Activated CD4-positive, alpha-beta T cell treated with anti-CD3 and anti-CD28 coated beads, Interleukin-2, Interleukin-4, amounts not matched to agents 100 ng/mL and 50 ng/mL, durations not matched to agents 16 hours and 8 hours (primary cell): ENCODE results near the gene ENTPD8.

Source experiments
- DNase-seq: peaks from one replicate; pipeline ENCODE4 v3.0.0-alpha.2; 2020; ENCODE audit warnings: low spot score

The ENTPD8 gene

DNA sequence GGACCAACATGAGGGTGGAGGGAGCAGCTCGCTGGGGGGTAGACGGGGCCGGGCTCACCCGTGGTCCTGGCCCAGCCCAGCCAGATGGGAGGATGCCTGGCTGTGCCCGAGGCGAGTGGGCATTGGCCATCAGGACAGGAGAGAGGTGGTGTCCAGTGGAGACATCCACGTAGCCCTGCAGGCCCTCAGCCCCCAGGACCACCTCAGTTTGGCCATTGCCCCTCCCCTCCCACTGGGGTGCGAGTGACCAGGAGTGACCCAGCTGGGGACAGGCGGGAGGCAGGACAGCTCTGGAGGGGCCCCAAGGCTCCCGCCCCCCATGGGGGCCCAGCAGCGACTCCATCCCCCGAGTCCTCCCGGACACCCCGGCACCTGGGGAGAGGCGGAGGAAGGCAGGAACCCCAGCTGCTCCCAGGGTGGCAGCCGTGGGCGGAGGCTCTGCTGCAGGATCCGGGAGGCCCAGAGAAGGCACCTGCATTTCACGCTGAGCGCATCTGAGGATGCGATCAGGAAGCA, 9.7 kb downstream of the ENTPD8 start:
- no peak for DNase-seq

DNA sequence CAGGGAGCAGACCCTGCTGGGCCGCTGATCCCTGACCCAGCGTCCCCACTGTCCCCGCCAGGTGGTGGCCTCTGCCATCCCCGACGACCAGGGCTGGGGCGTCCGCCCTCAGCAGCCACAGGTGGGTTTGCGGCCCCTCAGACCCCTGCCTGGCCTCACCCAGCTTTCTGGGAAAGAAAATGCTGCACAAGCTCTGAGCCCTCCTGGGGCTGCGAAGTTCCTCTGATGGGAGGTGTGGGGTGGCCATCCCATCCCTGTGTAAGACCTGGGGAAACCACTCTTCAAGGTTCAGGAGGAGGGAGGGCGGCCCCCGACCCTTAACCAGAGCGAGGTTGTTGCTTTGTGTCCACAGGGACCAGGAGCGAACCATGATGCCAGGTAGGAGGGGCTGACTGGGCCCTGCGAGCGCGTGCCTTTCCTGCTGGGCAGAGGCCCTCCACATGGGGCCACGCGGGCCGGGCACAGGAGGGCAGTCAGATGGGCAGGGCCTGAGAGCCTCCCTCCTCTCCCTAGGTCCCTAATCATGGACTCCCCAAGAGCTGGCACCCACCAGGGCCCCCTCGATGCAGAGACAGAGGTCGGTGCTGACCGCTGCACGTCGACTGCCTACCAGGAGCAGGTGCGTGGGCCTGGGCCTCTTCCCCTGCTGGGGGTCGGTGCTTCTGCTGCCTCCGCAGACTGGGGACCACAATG, 10.3 kb downstream of the ENTPD8 start:
- no peak for DNase-seq

DNA sequence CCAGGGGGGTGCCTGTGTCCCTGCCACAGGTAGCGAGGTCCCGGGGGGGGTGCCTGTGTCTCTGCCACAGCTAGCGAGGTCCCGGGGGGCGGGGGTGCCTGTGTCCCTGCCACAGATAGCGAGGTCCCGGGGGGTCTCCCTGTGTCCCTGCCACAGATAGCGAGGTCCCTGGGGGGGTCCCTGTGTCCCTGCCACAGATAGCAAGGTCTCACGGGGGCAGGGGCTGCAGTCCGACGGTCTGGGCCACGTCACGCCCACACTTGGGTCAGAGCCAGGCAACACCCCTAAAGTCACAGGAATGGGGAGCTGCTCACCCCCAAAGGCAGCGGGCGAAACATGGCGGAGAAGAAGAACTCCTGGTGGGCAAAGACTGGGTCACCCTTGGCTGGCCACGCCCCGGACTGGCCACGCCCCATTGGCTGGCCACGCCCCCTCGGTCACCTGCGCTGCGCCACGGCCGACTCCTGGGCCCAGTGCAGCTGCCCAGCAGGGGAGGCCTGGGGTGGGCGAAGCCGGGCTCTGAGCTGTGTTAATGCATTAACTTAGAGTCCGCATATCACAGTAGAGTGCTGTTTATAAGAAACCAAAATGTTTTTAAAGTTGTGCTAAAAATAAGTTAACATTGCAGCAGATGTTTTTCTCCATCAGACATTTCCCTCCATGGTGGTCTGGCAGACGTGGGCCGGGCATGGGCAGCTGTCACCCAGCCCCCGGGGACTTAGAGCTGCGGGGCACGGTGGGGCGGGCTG, 11.0 kb downstream of the ENTPD8 start:
- DNase-seq = no peak

DNA sequence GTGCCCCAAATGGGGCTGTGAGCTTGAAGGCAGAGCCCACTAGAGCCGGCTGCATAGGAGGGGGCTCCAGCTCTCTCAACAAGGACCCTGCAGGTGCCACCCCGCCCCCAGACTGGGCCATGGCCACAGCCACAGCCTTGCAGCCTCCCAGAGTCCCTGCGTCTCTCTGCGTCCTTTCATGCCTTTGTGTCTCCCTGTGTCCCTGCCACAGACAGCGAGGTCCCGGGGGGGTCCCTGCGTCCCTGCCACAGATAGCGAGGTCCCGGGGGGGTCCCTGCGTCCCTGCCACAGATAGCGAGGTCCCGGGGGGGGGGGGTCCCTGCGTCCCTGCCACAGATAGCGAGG, 11.6 kb downstream of the ENTPD8 start:
- DNase-seq = no peak

DNA sequence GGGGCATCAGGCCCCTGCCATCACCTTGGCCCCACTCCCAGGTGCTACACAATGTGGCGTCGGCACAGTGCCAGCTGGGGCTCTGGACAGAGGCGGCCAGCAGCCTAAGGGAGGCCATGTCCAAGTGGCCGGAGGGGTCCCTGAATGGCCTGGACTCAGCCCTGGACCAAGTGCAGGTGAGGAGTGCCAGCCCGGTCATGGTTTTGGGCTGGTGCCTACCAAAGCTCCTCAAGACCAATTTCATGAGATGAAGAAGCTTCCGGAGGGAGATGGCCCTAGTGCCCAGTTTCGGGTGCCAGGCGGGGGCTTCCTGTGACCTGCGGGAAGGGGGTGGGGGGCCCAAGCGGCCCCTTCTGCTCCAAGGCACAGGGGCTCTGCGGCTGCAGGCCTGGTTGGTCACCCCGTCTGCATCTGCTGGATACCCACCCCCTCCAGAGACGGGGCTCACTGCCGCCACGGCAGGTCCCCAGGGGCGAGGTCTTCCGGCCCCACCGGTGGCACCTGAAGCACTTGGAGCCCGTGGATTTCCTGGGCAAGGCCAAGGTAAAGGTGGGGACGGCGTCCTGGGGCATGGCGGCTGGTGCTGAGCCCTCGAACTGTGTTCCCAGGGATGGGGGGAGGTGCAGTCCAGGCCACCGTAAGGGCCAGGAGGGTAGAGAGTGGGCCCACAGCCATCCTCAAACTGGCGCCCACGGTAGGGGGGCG, 12.2 kb downstream of the ENTPD8 start:
- no peak for DNase-seq

DNA sequence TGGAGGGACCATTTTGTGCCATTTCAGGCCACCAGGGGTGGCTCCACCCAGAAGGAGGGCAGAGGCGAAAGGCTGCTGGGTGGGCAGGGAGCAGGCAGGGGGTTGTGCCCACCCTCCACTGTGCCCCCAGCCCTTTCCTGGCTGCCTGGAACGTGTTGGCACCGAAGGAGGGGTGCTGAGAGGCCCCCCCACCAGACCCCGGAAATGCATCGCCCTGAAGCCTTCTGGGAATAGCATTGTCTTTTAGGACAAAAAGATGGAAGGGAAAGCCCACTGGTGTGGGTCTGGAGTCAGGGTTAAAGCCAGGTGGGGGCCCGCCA, 12.9 kb downstream of the ENTPD8 start:
- DNase-seq = no peak

DNA sequence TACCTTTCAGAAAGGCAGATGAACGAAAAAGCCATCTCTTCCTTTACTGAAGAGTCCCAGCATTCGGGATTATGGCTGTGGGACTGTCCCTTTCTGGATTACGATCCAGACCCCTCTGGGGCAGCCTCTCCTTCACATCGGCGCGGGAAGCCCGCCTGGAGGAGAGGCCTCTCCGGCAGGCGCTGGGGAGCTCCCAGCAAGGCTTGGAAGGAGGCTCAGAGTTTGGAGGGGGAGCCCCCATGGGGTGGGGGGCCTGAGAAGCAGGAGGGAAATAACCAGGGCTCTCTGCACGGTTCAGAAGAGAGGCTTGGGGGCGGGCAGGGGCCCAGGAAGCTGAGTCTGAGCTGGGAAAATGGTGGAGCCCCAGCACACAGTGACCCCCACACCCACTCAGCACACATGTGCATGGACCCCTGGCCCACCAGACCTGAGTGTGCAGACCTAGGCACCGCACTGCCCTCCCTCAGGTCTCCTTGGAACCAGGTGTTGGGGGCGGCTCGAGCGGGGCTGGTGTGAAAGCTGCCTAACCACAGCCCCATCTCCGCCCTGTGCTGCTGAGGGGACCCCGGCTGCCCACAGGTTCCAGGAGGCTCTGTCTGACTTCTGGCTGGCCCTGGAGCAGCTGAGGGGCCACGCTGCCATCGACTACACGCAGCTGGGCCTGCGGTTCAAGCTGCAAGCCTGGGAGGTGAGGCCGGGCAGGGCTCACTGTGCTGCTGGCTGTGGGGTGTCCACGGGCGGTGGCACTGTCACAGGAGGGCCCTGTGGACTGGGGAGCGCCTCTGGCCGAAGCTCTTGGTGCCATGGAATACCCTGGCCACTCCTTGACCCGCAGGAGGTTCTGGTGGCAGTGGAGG, 13.5 kb downstream of the ENTPD8 start:
- DNase-seq = no peak

DNA sequence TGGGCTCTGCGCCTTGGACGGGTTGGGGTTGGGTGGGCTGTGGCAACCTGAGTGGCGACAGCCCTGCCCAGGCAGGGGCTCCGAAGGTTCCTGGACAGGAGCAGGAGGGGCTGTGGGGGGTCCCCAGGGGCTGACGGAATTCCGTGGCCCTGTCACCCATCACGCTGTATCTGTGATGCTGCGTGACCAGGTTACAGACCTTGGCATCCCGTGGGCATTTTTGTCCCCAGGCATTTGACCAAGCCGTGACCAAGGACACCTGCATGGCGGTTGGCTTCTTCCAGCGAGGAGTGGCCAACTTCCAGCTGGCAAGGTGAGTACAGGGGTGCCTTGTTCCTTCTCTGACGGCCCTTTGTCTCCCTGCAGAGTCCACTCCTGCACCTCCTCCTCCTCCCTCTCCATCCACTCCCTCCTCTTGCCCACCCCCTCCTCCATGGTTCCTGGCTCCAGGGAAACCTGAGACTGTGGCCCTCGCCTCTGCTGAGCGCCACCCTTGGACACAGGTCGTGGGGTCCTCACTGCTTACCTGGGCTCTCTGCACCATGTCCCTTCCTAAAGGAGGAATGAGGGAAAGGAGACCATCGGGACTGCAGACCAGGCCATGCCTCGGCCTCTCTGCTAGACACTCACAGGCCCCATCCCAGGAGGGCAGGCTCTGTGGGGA, 15.0 kb downstream of the ENTPD8 start:
- DNase-seq = no peak

DNA sequence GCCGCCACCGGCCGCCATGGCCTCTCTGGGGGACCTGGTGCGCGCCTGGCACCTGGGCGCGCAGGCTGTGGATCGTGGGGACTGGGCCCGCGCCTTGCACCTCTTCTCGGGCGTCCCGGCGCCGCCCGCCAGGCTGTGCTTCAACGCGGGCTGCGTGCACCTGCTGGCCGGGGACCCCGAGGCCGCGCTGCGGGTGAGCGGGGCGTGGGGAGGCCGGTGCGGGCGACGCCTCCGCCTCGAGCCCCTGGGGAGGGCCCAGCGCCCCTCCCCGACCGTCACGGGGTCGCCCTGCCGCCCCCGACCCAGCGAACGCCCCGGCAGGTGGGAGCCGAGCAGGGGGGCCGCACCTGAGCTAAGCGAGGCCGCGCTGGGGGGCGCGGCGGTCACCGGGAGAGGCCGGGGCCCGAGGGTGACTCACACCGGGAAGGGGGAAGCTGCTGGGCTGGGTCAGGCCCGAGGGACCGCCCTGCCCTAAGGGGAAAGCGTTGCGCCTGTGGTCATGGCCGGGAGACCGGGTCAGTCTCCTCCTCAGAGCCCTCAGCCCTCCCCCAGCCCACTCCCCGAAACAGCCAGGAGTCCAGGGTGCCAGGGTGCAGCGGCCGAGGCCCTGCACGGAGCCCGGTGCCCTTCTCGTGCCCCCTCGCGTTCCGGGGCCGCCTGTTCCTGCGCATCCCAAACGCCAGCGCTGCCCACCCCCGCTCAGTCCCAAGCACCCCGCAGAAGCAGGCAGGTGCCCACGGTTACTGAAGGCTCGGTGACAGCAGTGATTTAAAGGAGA, 17.5 kb downstream of the ENTPD8 start:
- no peak for DNase-seq

DNA sequence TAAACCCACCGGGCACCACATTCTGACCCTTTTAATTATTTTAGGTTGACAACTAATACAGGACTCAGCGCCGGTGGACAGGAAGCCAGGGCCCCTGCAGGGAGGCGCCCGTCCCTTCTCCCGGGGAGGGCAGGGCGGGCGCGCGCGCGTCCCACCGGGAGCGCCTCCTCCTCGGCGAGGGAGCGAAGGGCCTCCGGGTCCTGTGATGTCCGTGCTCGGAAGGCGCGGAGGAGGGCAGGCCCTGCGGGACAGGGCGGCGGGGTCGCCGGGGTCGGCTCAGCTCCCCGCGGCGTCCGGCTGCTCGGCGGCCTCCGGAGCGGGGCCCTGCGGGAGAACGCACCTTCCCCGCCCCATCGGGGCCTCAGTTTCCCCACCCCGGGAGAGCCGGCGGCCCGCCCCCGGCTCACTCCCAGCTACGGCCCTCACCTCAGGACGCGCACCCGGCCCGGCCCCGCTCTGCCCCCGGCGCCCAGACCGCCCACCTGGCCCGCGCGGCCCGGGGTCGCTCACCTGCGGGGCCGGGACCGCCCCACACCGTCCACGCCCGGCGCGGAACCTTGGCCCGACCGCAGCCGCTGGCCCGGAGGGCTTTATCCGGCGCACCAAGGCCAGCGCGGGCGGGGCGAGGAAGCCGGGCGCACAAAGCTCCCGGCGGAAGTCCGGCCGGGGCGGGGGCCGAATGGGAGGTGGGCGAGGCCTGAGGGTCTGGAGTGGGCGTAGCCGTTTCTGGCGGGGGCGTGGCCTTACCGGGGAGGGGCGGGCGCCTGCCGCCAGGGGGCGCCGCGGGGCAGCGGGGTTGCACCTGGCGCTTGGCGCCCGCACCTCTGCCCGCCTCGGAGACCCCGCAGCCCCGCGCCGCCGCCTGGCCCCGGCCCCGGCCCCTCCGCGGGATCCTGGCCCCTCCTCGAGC, 18.3 kb downstream of the ENTPD8 start, which contains the start of the genes EXD3 and NOXA1:
EXD3 (minus strand) TSS at position 559 of the 910 bp plus-strand sequence. CDS start 27,805 bp downstream, outside the sequence.
NOXA1 (plus strand) TSS at position 790 of the 910 bp plus-strand sequence. CDS start 137 bp downstream, outside the sequence.
- peak; percentile 96 for DNase-seq

DNA sequence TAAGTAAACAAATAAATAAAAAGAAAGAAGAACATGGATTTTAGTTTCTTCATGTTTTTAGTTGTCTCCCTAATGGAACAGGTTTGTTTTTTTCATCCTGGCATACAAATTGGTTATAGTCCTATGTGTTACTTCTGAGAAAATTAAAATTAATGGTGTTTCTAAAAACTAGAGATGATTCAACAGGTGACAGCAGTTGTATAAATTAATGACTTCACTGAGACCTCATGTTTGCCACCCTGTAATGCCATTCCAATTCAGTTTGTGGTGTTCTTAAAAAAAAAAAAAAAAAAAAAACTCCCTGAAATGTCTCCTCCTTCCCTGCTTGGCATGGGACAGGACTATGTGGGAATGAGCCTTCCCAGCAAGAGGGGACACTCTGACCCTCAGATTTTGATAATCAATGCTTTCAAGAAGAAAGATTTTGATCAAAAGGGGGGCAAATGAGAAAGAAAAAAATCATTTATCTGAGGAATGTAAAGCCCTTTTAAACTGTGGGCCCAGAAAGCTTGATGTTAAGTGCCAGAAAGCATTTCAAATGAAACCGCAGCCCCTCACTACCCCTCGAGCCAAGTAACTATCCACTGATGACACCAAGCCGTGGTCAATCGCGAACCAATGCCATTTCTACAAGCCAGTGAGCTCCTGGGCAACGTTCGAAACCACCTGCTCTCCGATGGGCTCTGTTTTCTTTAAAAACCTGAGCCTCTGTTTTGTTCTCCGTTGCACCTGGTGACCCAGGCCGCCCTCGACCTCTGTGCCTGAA, 19.1 kb downstream of the ENTPD8 start:
- DNase-seq = no peak

DNA sequence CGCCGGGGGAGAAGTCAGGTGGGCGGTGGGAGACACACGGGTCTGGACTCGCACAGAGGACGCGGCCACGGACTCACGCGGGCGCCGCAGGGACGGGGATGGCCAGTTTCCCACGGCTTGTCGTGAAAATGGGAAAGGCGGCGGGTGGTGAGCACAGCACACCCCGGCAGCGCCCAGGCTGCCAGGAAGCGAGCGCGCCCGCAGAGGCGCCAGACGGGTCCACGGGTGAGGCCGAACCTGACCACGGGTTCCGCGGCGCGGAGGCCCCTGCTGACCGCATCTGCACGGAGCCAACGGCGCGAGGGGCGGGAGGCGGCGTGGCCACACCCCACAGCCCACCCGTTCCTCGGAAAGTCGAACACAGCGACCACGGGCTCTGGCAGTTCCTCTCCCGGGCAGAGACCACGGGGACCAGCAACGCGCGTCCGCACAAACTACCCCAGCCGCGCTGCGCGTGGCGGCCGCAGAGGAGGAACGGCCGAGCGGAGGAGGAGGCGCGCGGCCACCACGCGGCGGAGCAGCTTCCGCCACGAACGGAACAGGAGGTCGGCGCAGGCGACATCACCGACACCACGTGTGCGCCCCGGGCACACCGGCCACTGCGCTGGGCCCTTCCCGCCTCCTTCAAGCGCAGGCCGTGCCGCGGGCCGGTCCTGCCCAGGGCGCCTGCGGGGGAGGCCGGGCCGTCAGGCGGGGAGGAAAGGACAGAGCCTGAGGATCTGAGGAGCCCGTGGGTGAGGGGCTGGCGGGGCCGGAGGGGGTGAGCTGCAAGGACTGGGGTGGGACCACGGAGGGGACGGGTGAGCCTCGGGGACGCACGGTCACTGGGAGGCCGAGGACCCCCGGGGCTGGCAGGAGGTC, 23.8 kb downstream of the ENTPD8 start:
- no peak for DNase-seq

DNA sequence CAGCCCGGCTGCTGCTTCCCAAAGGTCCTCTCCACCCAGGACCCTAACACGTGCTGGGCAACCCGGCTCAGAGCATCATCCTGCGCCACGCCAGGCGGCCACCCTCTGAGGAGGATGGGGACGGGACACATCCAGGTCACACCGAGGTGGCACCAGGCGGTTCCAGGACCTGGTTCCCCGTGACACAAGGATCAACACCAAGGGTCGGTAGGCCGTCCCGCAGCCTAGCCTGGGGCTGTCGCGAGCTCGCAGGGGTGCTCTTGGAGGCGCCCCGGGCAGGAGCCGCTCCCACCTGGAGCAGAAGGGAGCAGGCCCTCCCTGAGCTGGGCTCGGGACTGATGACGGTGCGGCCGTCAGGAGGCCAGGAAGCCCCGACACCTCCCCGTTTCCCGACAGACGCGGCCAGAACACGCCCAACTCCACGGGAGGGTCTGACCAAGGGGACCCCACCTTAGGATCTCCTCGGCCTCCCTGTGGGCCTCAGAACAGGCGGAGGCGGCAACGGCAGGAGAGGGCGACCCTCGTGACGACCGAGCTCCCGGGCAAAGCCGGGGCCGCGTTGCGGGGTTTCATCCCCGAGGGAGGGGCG, 24.5 kb downstream of the ENTPD8 start:
- no peak for DNase-seq

DNA sequence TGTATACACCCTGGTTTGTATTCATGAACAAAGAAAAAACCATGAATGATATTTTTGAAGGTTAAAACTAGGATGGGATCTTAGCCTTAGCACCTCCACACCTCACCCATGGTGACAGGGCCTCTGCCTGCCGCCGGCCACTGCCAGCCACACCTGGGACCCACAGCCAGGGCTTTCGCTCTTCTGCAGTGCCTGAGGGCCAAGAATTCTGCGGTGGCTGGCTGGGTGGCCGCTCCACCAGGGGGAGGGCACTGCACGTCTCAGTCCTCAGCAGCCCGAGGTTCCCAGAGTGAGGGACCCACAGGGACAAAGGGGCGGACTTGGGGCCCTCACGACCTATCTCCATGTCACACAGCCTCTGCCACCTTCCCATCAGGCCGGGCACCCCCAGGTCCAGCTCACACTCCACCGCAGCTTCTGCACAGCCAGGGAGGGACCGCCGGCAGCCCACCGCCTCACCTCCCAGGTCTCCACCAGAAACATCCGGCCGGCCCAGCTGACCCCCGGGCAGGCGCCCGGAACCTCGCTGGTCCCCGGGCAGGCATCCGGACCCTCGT, 25.1 kb downstream of the ENTPD8 start:
- DNase-seq = no peak

DNA sequence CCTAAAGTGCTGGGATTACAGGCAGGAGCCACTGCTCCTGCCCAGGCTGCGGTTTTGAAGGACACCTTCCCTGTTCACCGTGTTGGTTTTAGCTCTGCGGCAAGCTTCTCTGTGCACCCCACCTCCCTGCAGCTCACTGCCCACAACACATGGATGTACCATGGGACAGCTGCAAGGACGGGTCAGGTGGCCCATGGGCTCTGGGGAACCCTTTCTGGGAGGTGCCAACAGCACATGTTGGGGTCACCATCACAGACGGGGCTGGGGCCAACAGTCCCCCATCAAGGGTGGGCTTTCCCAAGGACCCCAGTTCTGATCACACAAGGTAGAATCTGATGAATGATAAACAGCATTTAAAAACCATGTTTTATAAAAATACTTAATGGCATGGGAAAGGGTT, 25.7 kb downstream of the ENTPD8 start:
- no peak for DNase-seq

DNA sequence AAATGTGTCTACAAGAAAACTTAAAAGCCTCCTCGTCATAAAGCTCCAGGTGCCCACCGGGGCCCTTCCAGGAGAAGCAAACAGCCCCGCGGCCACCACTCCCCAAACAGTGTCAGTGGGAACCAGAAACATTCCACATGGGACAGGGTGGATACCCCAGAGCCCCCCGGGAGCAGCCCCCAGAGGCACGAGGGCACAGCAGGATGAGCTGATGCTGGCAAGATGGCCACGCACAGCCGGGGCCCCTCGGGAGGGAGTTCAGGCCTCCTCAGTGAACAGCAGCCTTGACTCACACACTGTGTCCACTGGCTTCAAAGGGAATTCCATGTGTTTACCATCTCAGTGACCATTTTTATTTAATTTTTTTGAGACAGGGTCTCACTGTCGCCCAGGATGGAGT, 28.7 kb downstream of the ENTPD8 start:
- DNase-seq = no peak
